Measurements from ENCODE around the gene ATP10D.

The ATP10D gene

DNA sequence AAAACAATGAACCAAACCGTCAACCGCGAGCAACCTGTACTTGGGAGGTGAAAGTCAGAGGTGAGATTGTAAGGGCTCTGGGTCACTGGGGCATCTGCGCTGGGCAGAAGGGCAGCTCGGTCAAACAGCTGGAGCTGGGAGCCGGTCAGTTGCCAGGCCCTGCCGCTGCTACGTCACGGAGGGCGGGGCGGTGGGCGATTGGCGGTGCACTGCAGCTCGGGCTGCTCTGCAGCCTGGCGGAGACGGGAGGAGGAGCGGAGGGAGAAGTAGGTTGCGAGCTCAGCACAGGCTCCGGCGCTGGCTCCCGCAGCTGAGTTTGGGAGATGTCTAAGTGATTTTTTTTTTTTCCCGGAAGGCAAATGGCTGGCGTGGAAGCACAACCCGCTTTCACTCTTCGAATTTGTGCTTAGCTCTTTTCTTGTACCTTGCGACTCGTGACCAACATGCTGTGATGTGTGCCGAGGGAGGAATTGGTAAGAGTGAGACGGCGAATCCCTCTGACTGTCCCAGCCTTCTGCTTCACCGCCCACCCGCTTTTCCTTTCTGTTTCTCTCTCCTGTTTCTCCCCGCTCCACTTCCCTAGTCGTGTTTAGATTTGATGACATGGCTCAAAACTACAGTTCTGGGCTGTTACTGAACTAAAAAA lies at the start of gene ATP10D:
ATP10D (plus strand) TSS at position 229 of the 646 bp plus-strand sequence. CDS start 27,266 bp downstream, outside the sequence.
- TF ChIP-seq SUZ12 (IDR thresholded peaks at IDR 0.05) (no peak), L3MBTL2 (conservative IDR thresholded peaks at IDR 0.05) (peak; percentile 47; the same call in 1 of the 2 replicates), LEF1 (IDR thresholded peaks at IDR 0.05; ENCODE audit: borderline replicate concordance) (no peak), ELF4 (IDR thresholded peaks at IDR 0.05) (peak; percentile 27; the same call in 1 of the 2 replicates), FOXM1 (IDR thresholded peaks at IDR 0.05; ENCODE audit: borderline replicate concordance) (no peak), FOXK2 (IDR thresholded peaks at IDR 0.05) (no peak), BHLHE40 (IDR thresholded peaks at IDR 0.05; ENCODE audit: borderline replicate concordance) (no peak), SP1 (IDR thresholded peaks at IDR 0.05) (no peak), ARNT (IDR thresholded peaks at IDR 0.05) (no peak), ZNF384 (IDR thresholded peaks at IDR 0.05) (peak; percentile 45; the same call in 1 of the 2 replicates), NFRKB (IDR thresholded peaks at IDR 0.05) (no peak), CTBP1 (IDR thresholded peaks at IDR 0.05; ENCODE audit: borderline replicate concordance) (no peak), HDGF (IDR thresholded peaks at IDR 0.05; ENCODE audit: borderline replicate concordance) (no peak), FOXA1 (IDR thresholded peaks at IDR 0.05) (no peak)
- TF ChIP-seq, protein P1, sequence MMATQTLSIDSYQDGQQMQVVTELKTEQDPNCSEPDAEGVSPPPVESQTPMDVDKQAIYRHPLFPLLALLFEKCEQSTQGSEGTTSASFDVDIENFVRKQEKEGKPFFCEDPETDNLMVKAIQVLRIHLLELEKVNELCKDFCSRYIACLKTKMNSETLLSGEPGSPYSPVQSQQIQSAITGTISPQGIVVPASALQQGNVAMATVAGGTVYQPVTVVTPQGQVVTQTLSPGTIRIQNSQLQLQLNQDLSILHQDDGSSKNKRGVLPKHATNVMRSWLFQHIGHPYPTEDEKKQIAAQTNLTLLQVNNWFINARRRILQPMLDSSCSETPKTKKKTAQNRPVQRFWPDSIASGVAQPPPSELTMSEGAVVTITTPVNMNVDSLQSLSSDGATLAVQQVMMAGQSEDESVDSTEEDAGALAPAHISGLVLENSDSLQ (IDR thresholded peaks at IDR 0.05) = no peak
- CTCF ChIA-PET = interaction anchor here (0.5 to 0.6 kb wide), 2 partner anchors 33 to 639 kb away, joined by 3 read pairs; no protein-coding TSS in a partner anchor
- POLR2A ChIA-PET = interaction anchor here (0.6 to 2.3 kb wide), 5 partner anchors 8 to 654 kb away, joined by 3 to 16 read pairs (median 4); partner anchors contain the start of gene COMMD8
- DNase-seq (ENCODE audit: extremely low spot score) = peak; percentile 76

DNA sequence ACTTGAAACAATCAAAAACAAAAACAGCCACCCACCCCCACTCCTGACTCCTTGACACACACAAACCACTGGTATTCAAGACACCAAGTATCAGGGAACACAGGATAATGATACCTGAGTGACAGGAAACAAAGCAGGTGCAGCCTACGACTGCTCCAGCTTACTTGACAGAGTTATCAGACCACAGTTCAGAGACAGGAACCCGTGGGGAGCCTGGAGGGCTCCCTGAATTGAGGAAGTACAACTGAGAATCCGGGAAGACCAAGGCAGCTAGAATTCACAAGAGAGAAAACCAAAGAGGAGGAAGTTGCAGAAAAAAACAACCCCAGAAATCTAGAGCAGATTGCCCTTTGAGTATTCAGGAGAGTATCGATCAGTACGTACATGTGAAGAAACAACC lies 42.1 kb upstream of the ATP10D start:
- POLR2A ChIA-PET = no interaction called here
- CTCF ChIA-PET = no interaction called here
- TF ChIP-seq LEF1 (IDR thresholded peaks at IDR 0.05; ENCODE audit: borderline replicate concordance) = no peak
- TF ChIP-seq TARDBP (IDR thresholded peaks at IDR 0.05) = no peak
- TF ChIP-seq SUZ12 (IDR thresholded peaks at IDR 0.05) = no peak
- TF ChIP-seq CTBP1 (IDR thresholded peaks at IDR 0.05; ENCODE audit: borderline replicate concordance) = no peak
- TF ChIP-seq BHLHE40 (IDR thresholded peaks at IDR 0.05; ENCODE audit: borderline replicate concordance) = no peak
- TF ChIP-seq NFRKB (IDR thresholded peaks at IDR 0.05) = no peak
- TF ChIP-seq FOXA1 (IDR thresholded peaks at IDR 0.05) = no peak
- no peak for TF ChIP-seq FOXM1 (IDR thresholded peaks at IDR 0.05; ENCODE audit: borderline replicate concordance)
- no peak for TF ChIP-seq HDGF (IDR thresholded peaks at IDR 0.05; ENCODE audit: borderline replicate concordance)
- DNase-seq (ENCODE audit: extremely low spot score) = no peak

DNA sequence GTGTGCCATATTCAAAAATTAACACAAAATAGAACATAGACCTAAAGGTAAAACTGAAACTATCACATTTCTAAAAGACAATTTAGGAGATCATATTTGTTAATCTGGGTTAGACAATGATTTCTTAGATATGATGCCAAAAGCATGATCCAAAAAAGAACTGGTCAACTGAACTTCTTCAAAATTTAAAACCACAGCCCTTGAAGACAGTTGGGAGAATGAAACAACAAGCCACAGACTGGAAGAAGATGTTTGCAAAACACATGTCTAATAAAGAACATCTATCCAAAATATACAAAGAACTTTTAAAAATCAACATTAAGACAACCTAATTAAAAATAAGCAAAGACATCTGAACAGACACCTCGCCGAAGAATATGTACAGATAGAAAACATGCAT lies 41.0 kb upstream of the ATP10D start:
- TF ChIP-seq LEF1 (IDR thresholded peaks at IDR 0.05; ENCODE audit: borderline replicate concordance) = no peak
- TF ChIP-seq SP1 (IDR thresholded peaks at IDR 0.05) = no peak
- no peak for TF ChIP-seq FOXM1 (IDR thresholded peaks at IDR 0.05; ENCODE audit: borderline replicate concordance)
- no peak for TF ChIP-seq BHLHE40 (IDR thresholded peaks at IDR 0.05; ENCODE audit: borderline replicate concordance)
- no peak for TF ChIP-seq FOXA1 (IDR thresholded peaks at IDR 0.05)
- no peak for TF ChIP-seq CTBP1 (IDR thresholded peaks at IDR 0.05; ENCODE audit: borderline replicate concordance)
- TF ChIP-seq TARDBP (IDR thresholded peaks at IDR 0.05) = no peak
- TF ChIP-seq FOXK2 (IDR thresholded peaks at IDR 0.05) = no peak
- TF ChIP-seq ZNF384 (IDR thresholded peaks at IDR 0.05) = no peak
- TF ChIP-seq, protein P1 (IDR thresholded peaks at IDR 0.05) = no peak
- TF ChIP-seq NFRKB (IDR thresholded peaks at IDR 0.05) = no peak
- TF ChIP-seq ELF4 (IDR thresholded peaks at IDR 0.05) = no peak
- DNase-seq (ENCODE audit: extremely low spot score) = no peak
- ChIA-PET CTCF (no interaction called here), POLR2A (no interaction called here)

DNA sequence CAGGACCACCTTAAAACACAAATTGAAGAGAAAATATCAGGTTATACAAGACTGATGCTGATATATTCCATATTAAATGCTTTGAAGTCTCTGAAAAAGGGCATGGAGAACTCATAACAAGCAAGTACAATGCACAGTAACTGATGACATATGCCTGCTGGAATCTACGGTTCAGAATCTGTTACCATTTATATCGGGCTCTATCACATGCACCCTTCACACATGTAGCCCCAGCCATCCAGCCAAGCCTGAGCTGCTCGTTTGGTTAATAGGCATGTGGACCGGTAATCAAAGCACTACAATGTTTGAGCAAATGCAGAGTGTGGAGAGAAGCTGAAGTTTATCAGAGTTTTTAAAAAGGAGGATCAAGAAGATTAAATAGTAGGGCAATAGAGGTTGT lies 33.4 kb upstream of the ATP10D start:
- CTCF ChIA-PET = no interaction called here
- no peak for TF ChIP-seq SUZ12 (IDR thresholded peaks at IDR 0.05)
- no peak for TF ChIP-seq HDGF (IDR thresholded peaks at IDR 0.05; ENCODE audit: borderline replicate concordance)
- no peak for TF ChIP-seq NFRKB (IDR thresholded peaks at IDR 0.05)
- TF ChIP-seq ZNF384 (IDR thresholded peaks at IDR 0.05) = no peak
- TF ChIP-seq BHLHE40 (IDR thresholded peaks at IDR 0.05; ENCODE audit: borderline replicate concordance) = no peak
- TF ChIP-seq TARDBP (IDR thresholded peaks at IDR 0.05) = no peak
- no peak for TF ChIP-seq CTBP1 (IDR thresholded peaks at IDR 0.05; ENCODE audit: borderline replicate concordance)
- TF ChIP-seq, protein P1 (IDR thresholded peaks at IDR 0.05) = no peak
- TF ChIP-seq FOXA1 (IDR thresholded peaks at IDR 0.05) = no peak
- no peak for TF ChIP-seq LEF1 (IDR thresholded peaks at IDR 0.05; ENCODE audit: borderline replicate concordance)
- no peak for DNase-seq (ENCODE audit: extremely low spot score)
- POLR2A ChIA-PET = no interaction called here

DNA sequence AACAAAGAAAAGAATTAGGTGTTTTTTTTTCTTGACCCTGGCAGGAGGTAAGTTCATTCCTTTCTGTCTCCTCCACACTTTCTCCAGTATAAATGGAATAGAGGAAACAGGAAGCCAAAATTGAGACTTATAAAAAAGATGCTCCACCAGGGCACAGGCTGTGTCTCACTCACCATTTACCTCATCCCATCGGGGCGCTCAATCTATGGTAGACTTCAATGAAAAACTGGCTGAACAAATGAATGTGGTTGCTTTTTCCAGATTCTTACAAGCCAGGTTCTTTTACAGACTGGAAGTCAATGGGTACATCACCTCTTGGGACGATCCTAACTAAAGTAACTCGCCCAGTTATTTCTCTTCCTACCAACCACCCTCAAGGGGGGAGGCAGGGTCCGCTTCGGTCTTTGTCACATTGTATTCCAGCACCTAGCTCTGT lies 22.3 kb upstream of the ATP10D start:
- DNase-seq (ENCODE audit: extremely low spot score) = no peak
- POLR2A ChIA-PET = interaction anchor here (0.7 to 1.5 kb wide), 6 partner anchors 8 to 70 kb away, joined by 3 to 16 read pairs (median 6); partner anchors contain the start of gene ATP10D
- CTCF ChIA-PET = interaction anchor here (1.2 kb wide), 1 partner anchor 105 kb away, joined by 3 read pairs; no protein-coding TSS in a partner anchor
- TF ChIP-seq NFRKB (IDR thresholded peaks at IDR 0.05) (no peak), SP1 (IDR thresholded peaks at IDR 0.05) (no peak), TARDBP (IDR thresholded peaks at IDR 0.05) (no peak), ZNF384 (IDR thresholded peaks at IDR 0.05) (no peak), LEF1 (IDR thresholded peaks at IDR 0.05; ENCODE audit: borderline replicate concordance) (no peak), FOXA1 (IDR thresholded peaks at IDR 0.05) (no peak), ELF4 (IDR thresholded peaks at IDR 0.05) (no peak), CTBP1 (IDR thresholded peaks at IDR 0.05; ENCODE audit: borderline replicate concordance) (no peak), L3MBTL2 (conservative IDR thresholded peaks at IDR 0.05) (no peak), FOXK2 (IDR thresholded peaks at IDR 0.05) (no peak), HDGF (IDR thresholded peaks at IDR 0.05; ENCODE audit: borderline replicate concordance) (no peak), BHLHE40 (IDR thresholded peaks at IDR 0.05; ENCODE audit: borderline replicate concordance) (no peak), SUZ12 (IDR thresholded peaks at IDR 0.05) (no peak), FOXM1 (IDR thresholded peaks at IDR 0.05; ENCODE audit: borderline replicate concordance) (no peak)
- TF ChIP-seq, protein P1 (IDR thresholded peaks at IDR 0.05) = no peak
